Posterior cingulate gyrus (tissue), 11 donors: ENCODE data around the gene HYOU1.
"Not testable (repeated sequence)": the region's sequence is repeated elsewhere in the genome, so short reads cannot be mapped to it uniquely, and the experiment has no call there.

Source experiments
- DNase-seq, 10 donors: peaks; one replicate each; pipeline versions ENCODE4 v3.0.0 to v3.0.0-alpha.2; 2020 to 2021; ENCODE audit warnings: mixed read lengths in 3 of 10
- intact Hi-C: fragments of 100-400 bp; cut with DNase I; formaldehyde crosslinking; loops from one replicate; pipeline ENCODE4 v1.15.1; 2023

The HYOU1 gene

DNA sequence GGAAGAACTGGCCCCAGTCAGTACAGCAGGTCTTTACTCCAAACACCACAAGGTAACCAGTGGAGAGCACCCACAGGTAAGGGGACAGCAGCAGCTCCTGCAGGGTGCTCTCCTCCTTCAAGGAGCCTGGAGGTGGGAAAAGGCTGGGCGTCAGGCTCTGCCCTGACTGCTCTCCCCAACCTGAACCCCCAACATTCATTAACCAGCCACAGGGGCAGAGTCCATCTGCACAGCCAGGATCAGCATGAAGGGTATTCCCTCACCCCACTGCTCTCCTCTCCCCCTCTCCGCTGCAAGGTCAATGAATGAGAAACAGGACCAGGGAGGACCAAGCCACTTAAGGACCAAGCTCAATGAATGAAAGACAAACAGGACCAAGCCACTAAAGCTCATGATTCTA is 30.0 kb downstream of the HYOU1 start:
- intact Hi-C loops, result no loop called here
- no peak for DNase-seq

DNA sequence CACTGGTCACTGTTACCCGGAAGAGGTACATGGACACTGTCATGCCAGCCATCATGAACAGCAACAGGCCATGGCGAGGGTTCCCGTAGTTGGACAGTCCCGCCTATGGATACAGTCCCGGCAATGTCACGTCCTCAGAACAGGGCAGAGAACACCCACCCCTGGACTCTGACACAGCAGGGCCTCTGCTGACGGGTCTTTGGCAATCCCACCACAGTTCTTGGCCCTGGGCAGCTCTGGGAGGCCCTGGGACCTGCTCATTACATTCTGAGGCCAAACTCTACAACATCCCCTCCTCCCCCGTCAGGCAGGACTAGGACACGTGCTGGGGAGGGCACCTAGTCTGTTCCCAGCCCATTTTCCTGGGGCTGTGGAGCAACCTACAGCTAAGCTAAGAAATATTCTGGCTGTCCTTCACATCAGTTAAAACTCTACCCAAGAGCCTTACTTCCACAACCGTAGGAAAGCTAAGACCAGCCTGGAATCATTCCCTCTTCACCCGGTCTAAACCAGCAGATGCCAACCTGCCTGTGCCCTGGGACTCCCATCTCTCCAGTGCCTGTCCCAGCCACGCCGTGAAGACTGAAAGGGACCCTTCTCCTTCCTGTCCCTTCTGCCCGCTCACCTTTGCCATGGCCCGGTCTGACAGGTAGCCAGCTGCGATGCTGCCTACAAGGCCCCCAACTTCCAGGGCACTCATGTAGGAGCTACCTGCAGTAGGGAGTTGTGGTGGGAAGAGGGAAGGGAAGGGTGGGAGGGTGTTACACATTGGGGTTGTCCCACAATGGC is 30.8 kb downstream of the HYOU1 start:
- peak in 1 of 10 donors; percentile 47 for DNase-seq
- intact Hi-C loops, result no loop called here

DNA sequence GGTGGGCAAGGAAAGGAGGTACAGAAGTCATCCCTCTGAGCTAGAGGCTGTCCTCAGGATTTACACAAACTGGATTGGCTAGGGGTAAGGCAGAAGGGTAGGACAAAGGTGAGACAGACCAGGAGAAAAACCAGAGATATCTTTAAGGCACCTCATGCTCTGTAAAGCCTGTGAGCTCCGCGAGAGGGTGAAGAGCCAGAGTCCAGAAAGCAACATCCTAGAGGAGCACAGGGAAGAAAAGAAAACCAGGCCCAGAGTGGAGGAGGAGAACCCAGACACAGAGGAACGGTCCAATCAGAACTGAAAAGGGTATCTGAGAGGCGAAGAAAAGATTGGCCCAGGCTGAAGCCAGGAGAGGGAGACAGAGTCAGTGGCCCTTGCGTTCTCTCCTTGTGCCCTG is 31.5 kb downstream of the HYOU1 start:
- DNase-seq, result no peak
- intact Hi-C loops, result no loop called here

DNA sequence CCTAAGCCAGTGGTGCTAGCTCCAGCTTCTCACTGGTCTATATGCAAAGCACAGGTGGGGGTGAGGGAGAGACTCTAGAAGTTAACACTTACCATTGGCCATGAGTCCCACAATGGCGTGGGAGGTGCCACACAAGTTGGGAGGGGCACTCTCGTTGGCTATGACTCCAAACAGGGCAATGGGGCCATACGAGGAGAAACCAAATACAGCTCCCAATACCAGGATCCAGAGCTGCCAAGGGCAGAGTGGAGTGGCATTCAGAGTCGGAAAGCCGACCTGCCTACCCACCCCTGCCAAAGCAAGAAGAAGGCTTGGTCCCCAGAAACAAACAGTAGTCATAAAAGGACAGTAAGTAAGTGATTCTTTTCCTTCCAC is 31.9 kb downstream of the HYOU1 start:
- intact Hi-C loops, result no loop called here
- peak in 1 of 10 donors; percentile 72 for DNase-seq

DNA sequence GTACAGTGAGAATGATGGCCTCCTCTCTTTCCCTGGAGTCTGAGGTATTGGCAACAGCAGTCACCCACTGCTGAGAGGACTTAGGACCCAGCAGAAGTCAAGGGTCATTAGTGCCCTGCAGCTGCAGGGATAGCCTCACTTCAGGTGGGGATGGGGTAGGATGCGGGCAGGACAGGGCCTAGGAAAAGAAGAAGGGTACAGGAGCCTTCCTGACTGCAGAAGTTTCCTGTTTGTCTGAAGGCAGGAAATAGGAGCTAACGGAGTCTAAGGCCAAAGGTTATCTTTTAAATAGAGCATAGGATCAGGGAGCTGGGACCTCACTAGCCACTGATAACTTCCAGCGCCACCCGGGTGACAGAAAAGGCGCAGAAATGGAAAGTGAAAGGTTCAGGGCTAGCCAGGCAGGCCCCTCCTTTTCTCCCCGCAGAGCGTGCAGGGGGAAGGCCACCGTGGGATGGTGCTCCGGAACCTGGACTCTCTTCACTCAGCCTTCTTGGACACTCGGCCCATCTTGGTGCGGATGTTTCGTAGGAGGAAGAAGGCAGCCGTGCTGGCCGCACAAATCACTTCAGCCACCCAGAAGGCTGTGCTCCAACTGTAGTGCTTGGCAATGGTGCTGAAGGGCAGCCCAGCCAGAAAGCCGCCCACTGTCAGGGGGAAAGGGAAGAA is 32.4 kb downstream of the HYOU1 start:
- intact Hi-C loops, result no loop called here
- DNase-seq, result peak in 3 of 10 donors; percentile 14 to 73 (median 53)

DNA sequence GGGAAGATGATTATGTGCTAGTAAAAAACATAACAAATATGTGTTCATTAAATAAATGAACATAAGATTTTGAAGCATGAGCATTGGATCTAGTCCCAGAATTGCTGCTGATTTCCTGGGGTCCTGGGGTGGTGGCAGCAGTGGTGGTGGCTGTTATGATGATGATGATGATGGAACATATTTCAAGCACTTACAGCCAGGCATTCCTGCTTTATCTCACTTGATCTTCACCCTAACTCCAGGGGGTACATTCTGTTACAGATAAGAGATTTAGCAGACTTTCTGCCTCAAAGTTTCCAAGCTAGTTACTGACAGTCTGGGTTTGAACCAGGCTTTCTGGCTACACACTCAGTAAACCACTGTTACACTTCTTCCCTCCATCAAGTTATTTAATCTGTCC is 33.3 kb downstream of the HYOU1 start:
- intact Hi-C loops, result no loop called here
- DNase-seq, result peak in 1 of 10 donors; percentile 6

DNA sequence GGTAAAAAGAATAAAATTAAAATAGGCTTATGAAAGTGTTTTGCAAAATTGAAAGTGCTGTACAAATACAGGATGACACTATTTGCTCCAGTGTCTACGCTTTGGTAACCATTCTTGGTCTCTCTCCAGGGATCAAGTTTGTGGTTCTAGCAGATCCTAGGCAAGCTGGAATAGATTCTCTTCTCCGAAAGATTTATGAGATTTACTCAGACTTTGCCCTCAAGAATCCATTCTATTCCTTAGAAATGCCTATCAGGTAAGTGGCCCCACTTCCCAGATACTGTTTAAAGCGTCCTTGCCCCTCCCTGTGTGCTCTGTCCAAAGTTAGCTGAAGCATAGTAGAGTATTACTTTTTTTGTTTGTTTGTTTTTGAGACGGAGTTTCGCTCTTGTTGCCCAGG is 35.4 kb downstream of the HYOU1 start:
- intact Hi-C loops, result no loop called here
- no peak for DNase-seq

DNA sequence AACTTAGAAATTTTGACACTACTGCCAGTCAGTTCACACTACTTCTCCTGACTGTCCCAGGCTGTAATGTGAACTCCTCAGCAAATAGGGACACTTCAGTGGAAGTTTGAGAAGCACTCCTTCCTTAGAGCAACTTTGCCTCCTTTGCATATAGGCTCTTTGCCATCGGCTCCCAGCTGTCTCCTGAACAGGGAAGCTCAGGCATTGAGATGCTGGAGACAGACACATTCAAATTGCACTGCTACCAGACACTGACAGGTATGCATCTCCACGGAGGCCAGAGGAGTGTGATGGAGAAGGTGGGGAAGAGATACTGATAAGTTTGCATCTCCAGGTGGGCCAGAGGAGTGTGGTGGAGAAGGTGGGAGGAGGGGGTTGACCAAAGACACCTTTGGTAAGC is 37.0 kb downstream of the HYOU1 start:
- no peak for DNase-seq
- intact Hi-C loops, result loop anchor here (5.0 kb wide), 1 partner anchor 37 kb away; the partner anchor contains the start of gene HYOU1

DNA sequence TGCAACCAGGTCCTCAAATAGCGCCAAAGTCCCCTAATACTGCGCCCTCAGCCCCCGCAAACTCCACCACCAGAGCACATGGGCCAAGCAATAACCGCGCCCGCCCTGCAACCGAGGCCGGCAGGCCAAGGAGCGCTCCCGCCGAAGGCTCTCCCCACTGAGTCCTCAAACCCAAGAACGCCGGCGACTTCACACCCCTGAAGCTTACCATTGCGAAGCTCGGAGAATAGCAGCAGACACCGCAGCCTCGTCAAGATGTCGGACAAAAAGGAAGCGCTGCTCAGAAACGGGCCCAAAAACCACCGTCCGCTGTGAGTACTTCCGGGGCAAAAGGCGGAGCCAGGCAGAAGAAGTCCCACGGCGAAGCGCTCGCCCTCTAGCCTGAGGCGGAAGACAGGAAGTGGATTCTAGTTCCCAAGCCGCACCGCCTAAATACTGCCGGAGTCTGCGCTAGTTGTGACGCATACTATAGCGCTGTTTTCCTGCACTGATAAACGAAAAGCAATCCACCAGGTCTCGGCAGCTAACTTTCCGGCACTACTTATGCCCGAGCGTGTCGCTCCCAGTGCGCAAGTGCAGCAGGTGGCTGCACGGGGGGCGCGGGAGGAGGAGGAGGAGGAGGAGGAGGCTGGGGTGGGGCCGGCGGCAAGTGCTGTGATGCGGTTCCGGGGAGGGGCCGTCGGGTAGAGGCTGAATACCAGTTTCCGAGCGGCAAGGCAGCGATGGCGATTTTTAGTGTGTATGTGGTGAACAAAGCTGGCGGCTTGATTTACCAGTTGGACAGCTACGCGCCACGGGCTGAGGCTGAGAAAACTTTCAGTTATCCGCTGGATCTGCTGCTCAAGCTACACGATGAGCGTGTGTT is 38.7 kb downstream of the HYOU1 start, which contains the start of the genes RPS25 and TRAPPC4:
Gene RPS25 (minus strand): TSS at position 270 of the 865 bp plus-strand sequence. CDS start 59 bp downstream, at position 211.
Gene TRAPPC4 (plus strand): TSS at position 693 of the 865 bp plus-strand sequence. CDS start 30 bp downstream, at position 723.
- peak; percentile 97 to 100 (median 98) for DNase-seq
- intact Hi-C loops, result loop anchor here (1.0 to 5.0 kb wide), 2 partner anchors 20 to 39 kb away; partner anchors contain the start of genes CENATAC and HYOU1

DNA sequence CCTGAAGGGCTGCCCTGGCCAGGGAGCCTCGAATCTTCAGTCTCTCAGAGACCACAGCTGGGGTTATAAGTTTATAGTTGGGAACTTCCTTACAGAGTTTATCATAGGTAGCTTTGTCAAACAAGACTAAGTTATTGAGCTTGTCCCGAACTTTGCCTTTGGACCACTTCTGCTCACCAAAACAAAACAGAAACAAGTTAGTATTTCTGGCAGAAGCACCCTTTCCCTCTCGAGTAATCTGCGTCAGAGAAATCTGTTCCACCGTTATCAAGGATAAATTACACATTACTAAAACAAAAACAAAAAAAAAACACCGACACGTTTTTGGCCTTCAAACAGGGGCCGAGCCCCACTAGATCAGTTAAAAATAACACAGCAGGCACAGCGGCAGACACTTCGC is 39.6 kb downstream of the HYOU1 start:
- intact Hi-C loops, result loop anchor here (5.0 kb wide), 1 partner anchor 40 kb away; the partner anchor contains the start of gene HYOU1
- DNase-seq, result not testable (repeated sequence)

DNA sequence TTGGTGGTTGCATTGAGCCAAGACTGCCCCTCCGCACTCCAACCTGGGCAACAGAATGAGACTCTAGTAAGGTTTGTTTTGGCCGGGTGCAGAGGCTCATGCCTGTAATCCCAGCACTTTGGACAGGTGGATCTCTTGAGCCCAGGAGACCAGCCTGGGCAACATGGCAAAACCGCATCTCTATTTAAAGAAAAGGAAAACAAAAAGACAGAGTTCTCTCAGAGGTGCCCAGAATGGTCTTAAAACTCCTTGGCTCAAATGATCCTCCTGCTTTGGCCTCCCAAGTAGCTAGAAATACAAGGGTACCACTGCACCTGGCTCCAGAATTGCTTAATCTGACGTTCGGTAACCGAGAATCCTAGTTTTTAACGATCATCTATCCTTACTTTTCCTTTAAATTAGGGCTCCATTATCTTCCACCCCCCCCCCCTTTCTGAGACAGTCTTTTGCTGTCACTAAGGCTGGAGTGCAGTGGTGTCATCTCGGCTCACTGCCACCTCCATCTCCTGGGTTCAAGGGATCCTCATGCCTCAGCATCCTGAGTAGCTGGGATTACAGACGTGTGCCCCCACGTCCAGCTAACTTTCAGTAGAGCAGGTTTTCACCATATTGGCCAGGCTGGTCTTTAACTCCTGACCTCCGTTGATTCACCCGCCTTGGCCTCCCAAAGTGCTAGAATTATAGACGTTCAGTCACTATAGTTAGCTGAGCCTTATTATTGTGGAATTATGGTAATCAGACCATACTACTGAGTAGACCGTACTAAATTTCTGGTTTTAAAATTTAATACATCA is 40.6 kb downstream of the HYOU1 start:
- intact Hi-C loops, result loop anchor here (5.0 kb wide), 1 partner anchor 41 kb away; the partner anchor contains the start of gene HYOU1
- no peak for DNase-seq

DNA sequence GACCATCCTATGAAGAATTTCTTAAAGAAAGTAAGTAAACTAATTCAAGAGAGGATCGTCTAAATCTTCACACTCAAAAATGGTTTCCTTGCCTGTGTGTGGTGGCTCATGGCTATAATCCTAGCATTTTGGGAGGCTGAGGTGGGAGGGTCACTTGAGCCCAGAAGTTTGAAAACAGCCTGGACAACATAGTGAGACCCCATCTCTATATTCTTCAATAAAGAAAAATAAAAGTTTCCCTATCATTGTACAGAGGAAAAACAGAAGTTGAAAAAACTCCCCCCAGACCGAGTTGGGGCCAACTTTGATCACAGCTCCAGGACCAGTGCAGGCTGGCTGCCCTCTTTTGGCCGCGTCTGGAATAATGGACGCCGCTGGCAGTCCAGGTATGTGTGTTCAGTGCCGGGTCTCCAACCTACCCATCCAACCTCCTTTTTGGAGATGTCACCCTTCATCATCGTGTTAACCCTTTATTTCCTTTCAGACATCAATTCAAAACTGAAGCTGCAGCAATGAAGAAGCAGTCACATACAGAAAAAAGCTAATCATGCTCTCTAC is 41.9 kb downstream of the HYOU1 start:
- peak in 2 of 10 donors; percentile 73 to 80 for DNase-seq
- intact Hi-C loops, result loop anchor here (5.0 kb wide), 1 partner anchor 42 kb away; the partner anchor contains the start of gene HYOU1

DNA sequence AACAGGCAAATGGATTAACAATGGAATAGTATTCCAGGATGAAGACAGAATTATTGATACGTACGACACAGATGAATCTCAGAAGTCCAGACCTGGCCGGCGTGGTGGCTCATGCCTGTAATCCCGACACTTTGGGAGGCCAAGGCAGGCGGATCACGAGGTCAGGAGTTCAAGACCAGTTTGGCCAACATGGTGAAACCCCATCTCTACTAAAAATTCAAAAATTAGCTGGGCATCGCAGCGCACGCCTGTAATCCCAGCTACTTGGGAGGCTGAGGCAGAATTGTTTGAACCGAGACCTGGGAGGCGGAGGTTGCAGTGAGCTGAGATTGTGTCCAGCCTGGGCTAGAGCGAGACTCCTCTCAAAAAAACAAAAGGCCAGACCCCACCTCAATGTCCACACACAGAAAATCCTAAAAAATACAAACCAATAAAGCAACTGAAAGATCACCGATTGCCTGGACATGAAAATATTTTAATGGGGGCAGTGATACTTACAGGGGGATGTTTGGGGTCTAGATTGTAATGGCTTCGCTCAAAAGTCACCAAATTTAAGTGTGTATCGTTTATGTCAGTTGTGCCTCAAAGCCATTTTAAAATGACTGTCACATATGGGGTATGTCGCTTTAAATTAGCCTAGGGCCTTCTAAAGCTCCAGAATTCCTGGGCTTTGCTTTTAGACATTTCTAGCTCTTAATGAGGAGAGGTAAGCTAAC is 42.6 kb downstream of the HYOU1 start:
- DNase-seq, result peak in 1 of 10 donors; percentile 64
- intact Hi-C loops, result no loop called here

DNA sequence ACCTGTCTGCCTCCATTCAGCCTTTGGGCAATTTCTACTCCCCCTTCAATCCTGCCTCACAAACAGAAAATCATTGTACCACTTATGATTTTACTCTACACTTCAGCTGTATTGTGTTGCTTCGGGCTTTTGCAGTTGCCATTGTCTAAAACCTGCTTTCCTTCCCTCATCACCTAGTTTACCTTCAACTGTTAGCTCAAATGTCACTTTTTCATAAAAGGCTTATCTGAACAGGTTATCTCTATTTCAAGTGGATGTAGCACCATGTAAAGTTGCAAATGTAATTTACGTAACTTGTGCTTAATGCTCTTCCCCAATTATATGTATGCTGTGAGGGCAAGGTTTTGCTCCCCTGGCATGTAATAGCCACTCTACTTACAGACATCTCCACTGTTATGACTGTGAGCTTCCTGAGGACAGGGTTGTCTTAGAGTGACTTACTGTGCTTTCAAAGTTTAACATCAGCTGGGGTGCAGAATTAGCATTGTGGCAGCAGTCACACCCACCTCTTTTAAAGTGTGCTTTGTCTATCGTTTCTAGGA is 44.3 kb downstream of the HYOU1 start:
- DNase-seq, result no peak
- intact Hi-C loops, result no loop called here

DNA sequence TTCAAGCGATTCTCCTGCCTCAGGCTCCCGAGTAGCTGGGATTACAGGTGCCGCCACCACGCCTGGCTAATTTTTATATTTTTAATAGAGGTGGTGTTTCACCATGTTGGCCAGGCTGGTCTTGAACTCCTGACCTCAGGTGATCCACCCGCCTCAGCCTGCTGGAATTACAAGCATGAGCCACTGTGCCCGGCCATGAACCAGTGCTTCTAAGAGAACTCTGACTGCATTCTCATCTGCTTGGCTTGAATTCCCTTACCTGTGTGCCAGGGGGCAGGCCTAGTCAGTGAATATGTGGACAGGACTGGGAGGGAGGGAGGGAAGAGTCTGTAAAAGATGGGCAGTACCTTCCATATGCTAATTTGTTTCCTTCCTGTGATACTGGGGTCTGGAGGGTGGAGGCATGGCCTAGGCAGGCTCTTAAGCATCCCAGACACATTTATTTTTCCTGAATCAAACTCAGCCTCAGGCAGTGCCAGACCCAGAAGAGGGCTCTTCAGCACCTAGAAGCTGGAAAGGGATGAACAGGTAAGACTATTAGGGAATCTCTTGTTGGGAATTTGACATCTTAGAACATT is 45.4 kb downstream of the HYOU1 start:
- intact Hi-C loops, result no loop called here
- peak in 1 of 10 donors; percentile 66 for DNase-seq

DNA sequence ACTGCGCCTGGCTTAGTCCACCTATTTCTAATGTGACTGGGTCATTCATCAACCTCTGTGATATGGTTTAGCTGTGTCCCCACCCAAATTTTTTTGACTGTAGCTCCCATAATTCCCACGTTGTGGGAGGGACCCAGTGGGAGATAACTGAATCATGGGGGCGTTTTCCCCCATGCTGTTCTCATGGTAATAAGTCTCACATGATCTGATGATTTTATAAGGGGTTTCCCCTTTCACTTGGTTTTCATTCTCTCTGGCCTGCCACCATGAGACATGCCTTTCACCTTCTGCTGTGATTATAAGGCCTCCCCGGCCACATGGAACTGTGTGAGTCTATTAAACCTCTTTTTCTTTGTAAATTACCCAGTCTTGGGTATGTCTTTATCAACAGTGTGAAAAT is 50.3 kb downstream of the HYOU1 start:
- no peak for DNase-seq
- intact Hi-C loops, result no loop called here

DNA sequence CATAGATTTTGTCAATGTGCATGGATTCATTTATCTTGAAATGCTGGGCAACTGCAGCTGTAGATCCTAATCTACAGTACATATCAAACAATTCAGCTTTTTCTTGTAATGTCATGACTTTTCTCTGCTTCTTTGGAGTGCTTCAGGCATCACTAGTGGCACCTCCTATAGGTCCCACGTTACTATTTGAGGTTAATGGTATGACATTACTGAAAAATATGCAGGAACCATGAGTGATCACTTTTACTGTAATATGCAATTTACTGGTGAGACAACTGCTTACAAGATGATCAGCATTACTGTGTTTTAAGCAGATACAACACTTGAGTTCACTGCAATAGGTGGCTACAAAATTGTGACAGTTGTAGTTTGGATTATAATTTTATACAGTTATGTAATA is 56.1 kb downstream of the HYOU1 start:
- intact Hi-C loops, result no loop called here
- DNase-seq, result no peak

DNA sequence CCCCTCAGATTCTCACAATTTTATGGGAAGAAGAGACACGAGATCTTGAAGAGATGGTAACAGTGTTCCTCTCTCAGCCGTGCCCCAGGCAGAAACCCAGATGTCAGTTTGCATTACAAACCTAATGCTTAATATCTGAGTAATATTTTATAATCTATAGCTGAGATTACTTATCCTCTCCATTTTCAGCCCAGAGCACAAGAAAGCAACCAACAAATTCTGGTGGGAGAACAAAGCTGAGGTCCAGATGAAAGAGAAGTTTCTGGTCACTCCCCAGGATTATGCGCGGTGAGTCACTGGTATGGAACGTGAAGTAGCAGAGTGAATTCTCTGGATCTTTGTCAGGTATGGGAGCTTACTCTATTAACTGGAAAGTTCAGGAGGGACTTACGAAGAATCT is 58.2 kb downstream of the HYOU1 start:
- intact Hi-C loops, result loop anchor here (1.0 kb wide), 1 partner anchor 19 kb away; the partner anchor contains the start of genes RPS25 and TRAPPC4
- no peak for DNase-seq
